HG03571 (cell line): ENCODE measurements around the gene PRM1.

Experiments used
- ATAC-seq: cut with Tn5 transposase; IDR thresholded peaks from one replicate; pipeline ENCODE4 v1.9.1; 2021; ENCODE audit not compliant: unreplicated experiment

Gene PRM1, protein sequence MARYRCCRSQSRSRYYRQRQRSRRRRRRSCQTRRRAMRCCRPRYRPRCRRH

DNA sequence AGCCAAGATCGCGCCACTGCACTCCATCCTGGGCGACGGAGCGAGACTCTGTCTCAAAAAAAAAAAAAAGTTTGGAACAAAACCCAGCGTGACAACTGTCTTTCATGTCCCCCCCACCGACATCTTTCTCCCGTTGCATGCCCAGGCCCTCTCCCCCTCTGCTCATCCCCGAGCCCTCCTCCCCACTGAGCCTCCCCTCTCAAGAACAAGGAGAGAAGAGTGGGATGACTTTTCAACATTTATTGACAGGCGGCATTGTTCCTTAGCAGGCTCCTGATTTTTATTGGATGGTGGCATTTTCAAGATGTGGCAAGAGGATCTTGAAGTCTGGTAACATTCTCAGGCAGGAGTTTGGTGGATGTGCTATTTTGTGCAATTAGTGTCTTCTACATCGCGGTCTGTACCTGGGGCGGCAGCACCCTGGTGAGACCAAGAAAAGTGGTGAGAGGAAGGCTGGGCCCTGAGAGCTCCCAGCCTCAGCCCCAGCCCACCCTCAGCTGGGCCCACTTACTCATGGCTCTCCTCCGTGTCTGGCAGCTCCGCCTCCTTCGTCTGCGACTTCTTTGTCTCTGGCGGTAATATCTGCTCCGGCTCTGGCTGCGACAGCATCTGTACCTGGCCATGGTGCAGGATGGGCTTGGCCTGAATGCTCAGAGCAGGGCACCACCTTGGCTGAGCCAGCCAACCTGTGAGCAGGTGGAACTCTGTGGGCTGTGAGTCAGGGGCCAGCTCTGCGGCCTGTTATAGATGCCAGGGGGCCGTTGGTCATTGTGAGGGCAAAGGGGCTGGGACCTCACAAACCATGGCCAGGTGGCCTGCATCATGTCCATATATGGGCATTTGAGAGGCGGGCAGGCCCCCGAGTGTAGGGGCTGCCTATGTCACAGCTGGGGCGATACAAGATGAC, at the start of gene PRM1:
Gene PRM1, minus strand, starts transcription at position 715 of the 907 bp plus-strand sequence. Its CDS starts 92 bp downstream, at position 623.
- ATAC-seq = no peak

DNA sequence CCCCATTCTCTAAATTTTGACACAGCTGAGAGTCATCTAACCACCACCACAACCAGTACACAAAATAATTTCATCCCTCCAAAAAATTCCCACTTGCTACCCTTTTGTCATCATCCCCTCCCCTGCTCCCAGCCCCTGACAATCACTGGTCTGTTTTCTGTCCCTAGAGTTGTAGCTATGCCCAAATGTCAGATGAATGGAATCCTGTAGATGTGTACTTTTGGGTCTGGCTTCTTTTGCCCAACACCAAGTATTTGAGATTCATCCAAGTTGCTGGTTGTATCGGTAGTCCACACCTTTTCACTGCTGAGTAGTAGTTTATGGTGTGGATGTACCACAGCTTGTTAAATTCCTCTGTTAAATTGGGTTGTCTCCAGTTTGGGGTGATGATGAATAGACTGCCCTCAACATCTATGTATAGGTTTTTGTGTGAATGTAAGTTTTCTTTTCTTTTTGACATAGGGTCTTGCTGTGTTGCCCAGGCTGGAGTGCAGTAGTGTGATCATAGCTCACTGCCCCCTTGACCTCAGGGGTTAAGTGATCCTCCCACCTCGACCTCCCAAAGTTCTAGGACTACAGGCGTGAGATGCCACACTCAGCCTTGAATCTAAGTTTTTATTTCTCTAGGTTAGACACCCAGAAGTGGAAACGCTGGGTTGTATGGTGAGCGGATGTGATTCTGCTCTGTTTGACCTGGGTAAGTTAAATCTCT, 49.6 kb upstream of the PRM1 start:
- no peak for ATAC-seq

DNA sequence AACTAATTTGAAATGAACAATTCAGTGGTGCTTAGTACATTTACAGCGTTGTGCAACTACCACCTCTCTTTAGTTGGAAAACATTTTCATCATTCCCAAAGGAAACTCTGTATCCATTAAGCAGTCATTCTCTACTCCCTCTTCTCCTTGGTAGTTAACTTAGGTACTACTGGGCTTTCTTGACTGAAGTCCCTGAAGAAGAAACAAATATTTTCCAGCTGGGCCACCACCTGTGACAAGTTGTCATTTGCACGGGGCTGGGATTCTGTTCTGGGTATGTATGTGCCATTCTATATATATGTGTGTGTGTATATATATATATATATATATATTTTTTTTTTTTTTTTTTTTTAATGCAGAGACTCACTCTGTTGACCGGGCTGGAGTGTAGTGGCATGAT, 48.8 kb upstream of the PRM1 start:
- ATAC-seq = no peak

DNA sequence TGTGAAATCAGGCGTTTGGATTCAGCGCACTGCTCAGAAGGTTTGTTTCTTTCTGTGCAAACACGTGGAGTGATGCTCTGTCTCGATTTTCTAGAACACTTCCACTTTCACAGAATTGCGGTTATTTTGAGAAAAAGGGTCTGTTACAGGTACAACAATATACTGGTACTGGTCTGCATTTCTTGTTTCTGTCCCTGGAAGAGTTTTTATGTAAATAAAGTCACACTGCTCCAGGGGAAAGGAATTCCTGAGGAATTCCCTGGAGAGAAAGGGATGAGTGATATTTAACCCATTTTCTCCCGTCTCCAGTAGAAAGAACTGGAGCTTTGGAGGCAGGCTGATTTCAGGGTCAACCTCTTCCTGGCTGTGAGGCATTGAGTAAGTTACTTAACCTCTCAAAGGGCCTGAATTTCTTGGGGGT, 48.0 kb upstream of the PRM1 start:
- no peak for ATAC-seq

DNA sequence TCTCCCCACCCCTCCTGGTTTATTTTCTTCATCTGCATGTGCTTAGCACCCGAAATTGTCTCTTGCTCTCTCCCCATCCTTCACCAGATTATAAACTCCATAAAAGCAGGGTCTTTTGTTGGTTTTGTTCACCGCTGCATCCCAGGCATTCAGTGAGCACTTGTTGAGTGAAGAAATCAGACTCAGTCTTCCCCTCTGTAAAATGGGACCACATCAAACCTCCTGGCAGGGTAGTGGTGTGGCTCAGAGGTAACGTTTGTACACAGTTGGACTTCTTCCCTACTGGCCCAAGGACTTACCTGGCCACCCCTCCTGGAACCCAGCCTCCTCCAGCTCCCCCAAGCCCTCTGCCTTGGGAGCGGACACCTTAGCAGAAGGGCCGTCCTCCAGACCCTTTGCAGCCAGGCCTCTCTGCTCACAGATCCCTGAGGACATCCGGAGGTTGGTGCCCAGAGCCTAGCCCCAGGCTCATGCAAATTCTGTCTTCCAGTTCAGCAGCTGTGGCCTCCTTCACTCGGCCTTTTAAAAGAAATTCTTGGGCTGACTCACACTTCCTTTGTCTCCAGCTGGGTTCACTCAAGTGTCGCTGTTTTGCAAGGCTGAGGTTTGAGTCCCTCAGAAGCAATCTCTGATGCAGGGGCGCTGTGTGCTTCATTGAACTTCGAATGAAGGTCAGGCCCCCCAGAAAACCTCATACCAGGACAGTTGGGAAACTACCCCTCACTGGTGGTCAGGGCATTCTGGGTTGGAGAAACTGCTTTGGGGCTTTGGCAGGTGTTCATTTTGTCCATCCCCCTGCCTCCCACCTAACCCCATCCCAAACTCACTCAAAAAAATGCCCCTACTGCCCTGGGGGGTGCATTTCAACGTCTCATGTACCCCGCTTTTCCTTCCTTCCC, 47.3 kb upstream of the PRM1 start:
- ATAC-seq = peak; percentile 71

DNA sequence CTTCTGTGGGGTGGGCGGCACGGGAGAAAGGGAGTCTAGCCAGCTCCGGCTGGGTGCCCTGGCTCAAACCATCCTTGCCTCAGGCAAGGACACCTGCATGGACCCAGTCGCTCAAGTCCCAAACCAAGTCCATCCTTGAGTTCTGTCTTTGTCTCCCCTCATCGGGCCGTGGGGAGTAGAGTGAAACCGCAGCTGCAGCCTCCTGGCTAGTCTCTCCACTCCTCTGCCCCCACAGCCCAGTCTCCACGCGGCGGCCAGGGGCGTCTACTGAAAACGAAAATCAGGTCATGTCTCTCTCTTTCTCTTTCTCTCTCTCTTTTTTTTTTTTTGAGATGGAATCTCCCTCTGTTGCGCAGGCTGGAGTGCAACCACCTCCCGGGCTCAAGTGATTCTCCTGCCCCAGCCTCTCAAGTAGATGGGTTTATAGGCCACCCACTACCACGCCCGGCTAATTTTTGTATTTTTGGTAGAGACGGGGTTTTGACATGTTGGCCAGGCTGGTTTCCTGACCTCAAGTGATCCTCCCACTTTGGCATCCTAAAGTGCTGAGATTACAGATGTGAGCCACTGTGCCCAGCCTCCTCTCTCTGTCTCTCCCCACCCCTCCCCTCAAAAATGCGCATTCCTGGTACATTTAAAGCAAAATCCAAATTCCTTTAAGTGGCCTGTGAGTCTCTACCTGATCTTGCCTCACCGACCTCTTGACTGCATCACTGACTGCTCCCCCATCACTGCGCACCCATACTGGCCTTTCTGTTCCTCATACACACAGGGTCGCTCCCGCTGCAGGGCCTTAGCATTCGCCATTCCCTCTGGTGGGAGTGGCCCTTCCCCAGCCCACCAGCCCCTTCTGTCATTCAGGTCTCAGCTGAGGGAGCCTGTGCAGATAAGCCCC, 46.4 kb upstream of the PRM1 start:
- ATAC-seq = no peak

DNA sequence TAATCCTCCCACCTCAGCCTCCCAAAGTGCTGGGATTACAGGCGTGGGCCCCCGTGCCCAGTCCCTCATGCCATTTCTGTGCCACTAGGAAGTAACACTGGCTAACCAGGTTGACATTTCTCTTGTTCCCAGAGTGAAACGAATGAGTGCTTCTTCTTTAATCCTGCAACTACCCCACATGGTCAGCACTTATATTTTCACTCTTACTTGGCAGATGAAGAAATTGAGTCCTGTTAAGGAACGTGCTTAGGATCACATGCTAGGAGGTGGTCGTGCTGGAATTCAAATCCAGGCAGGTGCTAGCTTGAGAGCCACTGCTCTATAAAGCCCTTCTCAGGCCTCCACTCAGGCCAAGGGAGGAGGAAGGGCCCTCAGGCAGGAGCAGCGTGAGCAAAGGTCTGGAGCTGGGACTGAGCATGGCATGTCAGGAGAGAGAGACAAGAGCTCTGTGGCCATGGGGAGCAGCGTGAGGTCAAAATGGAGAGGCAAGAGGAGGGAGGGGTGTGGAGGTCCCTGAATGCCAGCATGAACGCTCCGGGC, 45.7 kb upstream of the PRM1 start:
- no peak for ATAC-seq

DNA sequence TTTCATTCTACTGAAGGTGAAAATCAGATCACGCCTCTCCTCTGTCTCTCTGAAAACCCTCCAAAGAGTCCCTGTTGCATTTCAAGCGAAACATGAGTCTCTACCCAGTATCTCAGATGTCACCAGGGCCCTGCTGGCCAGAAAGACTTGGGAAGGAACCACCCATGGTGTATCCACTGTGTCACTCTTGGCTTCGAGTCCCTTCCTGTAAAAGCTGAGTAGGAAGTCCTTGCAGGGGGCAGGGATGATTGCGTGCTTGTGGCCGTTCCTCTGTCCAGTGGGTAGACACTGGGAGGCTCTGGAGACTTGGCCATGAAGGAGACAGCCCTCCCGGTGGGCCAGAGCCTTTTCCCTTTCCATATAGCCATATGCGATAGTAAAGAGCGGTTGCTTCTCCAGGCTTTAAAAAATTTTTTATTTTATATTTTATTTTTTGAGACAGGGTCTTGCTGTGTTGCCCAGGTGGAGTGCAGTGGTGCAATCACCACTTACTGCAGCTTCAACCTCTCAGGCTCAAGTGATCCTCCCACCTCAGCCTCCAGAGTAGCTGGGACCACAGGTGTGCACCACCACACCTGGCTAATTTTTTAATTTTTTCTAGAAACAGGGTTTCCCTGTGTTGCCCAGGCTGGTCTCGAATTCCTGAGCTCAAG, 45.1 kb upstream of the PRM1 start:
- ATAC-seq = no peak

DNA sequence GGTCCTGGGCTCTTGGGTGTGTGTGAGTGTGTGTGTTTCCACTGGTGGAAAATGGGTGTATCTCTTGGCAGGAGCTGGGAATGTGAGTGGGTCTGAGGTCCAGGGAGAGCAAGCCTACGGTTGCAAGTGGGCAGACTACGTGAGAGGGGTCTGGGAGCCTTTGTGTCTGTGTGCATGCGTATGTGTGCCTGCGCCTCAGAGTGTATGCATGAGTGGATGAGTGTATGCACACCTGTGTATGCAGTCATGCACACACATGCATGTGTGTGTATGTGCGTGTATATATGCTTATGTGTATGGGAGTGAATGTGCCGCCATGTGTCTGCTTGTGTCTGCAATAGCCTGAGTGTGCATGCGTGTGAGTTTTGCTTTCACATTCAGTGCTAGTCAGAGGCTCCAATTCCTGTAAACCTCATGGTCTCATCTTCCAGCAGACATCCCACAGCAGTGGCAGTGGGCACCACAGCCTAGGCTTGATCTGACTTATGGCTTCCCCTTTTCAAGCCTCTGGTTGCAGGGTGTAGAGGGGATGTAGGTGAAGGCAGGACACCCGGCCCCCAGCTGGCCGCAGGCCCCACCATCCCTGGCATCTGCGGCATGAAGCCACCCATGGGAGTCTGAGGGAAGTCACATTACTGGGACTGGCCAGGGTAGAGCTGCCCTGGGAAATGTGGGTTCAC, 44.4 kb upstream of the PRM1 start:
- no peak for ATAC-seq

DNA sequence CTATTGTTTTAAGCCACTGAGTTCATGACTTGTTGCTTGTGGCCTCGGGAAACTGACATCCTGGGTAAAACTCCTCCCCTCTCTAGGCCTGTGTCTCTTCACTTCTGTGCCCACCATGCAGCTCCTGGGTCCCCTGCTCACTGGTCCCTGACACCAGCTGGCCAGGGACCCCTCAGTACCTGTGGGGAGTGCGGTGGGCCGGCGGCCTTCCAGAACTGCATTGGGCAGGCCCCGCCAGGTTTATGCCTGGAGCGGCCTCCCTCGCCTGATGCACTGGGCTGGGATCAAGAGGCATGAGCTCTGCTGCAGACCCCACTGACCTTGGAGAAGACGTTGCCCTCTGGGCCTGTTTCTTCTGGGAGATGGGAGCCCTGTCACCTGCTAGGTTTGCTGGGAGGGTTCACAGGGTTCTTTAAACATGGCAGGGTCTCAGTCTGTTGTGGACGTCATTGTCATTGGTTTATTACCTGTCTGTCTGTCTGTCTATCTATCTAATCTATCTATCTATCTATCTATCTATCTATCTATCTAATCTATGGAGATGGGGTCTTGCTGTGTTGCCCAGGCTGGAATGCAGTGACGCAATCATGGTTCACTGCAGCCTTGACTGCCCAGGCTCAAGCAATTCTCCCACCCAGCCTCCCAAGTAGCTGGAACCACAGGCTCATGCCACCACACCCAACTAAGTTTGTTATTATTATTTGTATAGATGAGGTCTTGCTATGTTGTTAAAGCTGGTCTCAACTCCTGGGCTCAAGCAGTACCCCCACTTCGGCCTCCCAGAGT, 42.6 kb upstream of the PRM1 start:
- ATAC-seq = no peak

DNA sequence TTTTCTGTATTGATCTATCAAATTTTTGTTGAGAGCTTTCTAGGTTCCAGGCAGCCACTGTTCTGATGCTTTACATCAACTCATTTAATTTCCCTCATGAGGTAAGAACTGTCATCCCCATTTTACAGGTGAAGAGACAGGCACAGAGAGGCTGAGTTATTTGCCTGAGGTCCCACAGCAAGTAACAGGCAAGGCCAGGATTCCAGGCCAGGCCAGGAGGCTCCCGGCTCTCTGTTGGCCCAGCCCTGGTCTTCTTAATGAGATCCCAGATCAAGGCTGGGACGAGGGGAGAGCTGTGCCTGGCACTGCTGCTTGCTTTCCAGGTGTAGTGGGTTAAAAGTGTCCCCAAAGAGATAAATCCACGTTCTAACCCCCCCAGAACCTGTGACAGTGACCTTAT, 41.7 kb upstream of the PRM1 start:
- ATAC-seq = no peak

DNA sequence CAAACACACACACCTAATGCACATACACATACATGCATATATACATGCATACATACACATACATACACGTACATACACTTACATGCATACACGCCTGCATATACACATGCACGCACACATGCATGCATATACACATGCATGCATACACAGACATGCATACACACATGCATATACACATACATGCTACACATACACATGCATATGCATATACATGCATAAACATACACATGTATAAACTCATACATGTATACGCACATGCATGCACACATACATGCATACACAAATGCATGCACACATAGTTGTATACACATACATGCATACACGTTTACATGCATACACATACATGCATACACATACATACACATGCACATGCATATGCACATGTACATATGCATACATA, 40.5 kb upstream of the PRM1 start:
- ATAC-seq = no peak

DNA sequence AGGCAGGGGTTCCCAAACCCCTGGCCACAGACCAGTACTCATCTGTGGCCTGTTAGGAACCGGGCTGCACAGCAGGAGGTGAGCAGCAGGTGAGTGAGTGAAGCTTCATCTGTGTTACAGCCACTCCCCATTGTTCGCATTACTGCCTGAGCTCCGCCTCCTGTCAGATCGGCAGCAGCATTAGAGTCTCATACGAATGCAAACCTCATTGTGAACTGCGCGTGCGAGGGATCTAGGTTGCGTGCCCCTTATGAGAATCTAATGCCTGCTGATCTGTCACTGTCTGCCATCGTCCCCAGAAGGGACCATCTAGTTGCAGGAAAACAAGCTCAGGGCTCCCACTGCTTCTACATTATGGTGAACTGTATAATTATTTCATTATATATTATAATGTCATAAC, 39.0 kb upstream of the PRM1 start:
- no peak for ATAC-seq

DNA sequence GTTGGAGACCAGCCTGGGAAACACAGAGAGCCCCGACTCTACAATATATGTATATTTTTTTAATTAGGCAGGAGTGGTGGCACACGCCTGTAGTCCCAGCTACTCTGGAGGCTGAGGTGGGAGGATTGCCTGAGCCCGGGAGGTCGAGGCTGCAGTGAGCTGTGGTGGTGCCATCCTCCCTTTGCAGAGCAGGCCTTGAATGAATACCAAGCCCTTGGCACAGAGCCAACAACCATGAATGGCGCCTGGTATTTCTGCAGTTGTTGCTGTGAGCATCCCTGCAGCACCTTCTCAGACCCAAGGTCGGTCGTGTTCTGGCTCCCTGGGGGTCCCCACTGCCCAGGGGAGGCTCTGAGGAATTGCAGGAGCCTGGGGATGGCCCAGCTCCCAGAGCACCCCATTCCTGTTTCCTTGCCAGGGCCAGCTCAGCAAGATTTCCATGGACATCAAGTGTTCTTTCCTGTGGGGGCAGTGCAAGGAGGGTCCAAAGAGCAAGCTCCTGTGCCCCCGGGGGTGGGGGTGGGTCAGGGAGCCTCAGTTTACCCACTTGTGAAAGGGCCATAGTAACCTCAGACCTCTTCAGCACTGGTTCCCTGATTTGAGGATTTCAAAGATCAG, 38.5 kb upstream of the PRM1 start:
- ATAC-seq = no peak

DNA sequence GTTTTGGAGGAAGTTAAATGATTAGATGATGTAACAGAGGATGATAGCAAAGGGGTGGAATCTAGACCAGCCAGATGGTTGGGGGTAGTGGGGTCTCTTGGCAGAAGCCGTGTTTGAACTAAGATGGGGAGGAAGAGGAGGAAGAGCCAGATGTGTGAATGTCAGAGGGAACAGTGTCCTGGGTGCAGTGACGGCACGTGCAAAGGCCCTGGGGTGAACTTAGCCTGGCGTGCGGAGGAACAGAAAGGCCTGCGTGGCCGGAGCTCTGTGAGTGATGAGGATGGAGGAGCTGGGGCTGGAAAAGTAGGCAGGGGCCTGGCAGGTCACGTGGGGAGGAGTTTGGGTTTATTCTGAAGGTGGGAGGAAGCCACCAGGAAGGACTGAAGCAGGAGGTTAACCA, 37.7 kb upstream of the PRM1 start:
- ATAC-seq = no peak

DNA sequence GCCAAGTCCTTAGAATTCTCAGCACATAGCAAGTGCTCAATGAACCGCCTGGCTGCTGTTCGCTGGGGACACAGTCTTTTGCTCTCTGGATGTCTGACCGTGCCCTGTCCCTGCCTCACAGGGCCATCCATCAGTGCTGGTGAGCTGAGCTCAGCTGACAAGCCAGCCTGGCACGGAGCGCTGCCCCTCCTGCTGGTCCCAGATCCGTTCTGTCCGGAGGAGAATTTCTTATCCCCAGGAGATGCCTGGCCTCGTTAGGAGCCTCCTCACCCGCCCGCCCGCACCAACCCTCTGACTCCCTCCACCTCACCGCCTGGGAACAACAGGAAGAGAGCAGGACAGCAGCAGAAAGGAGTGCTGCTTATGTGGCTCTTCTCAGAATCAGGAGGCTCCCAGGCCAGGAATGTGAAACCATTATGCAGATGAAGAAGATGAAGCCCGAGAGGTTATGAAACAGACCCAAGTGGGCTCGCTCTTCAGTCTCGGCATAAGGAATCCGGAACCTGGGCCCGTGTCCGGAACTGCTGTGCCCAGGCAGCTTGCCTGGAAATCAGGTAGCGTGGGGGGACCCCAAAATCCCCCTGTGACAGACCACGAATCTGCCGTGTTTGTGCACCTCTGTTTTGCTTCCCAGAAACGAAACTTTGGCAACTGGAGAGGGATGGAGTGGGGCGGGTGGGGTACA, 35.3 kb upstream of the PRM1 start:
- no peak for ATAC-seq

DNA sequence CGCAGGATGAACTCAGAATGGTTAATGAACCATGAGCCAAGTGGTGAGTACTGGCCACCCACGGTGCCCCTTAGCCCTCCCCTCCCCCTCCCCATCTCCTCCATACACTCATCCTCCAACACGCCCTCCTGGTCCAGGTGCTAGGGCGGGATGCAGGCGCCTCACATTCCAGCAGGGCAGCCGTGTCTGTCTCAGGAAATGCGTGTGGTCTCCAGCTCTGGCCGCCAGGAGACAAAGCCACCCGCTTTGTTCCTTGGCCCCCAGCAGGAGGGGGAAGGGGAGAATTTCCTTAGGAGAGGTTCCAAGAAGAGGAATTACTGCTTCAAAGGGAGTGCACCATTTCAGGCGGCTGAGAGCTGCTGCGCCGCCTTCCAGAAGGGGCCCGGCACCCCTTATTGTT, 34.4 kb upstream of the PRM1 start:
- ATAC-seq = no peak
